Stimulated activated naive CD8-positive, alpha-beta T cell treated with anti-CD3 and anti-CD28 coated beads, Interleukin-15, amount 100 ng/mL, for 72 hours (primary cell): ENCODE data around the gene ATG9B.
"Not testable (repeated sequence)": the region's sequence is repeated elsewhere in the genome, so short reads cannot be mapped to it uniquely, and the experiment has no call there.

Experiments used
- ATAC-seq: fragments of 150-1000 bp; cut with Tn5 transposase; 2 replicates; pipeline ENCODE4 v1.10.0; 2021; ENCODE audit warnings: mild to moderate bottlenecking, moderate library complexity
- DNase-seq, 2 donors: peaks; one replicate each; pipeline ENCODE4 v3.0.0; 2021 to 2022
- H3K27ac Mint-ChIP-seq, 2 donors: one replicate each; pipeline ENCODE4 v1.8.0; 2022; ENCODE audit warnings: mild to moderate bottlenecking in 2 of 2, mixed read lengths in 2 of 2, moderate library complexity in 2 of 2
- H3K27me3 Mint-ChIP-seq: one replicate; pipeline ENCODE4 v1.8.0; 2022; ENCODE audit warnings: mixed read lengths
- H3K4me1 Mint-ChIP-seq: one replicate; pipeline ENCODE4 v1.8.0; 2022; ENCODE audit warnings: mild to moderate bottlenecking, mixed read lengths
- H3K4me3 Mint-ChIP-seq, 2 donors: one replicate each; pipeline ENCODE4 v1.8.0; 2022; ENCODE audit warnings: mild to moderate bottlenecking in 2 of 2, mixed read lengths in 2 of 2, moderate library complexity in 1 of 2
- H3K9me3 Mint-ChIP-seq, 2 donors: one replicate each; pipeline ENCODE4 v1.8.0; 2022; ENCODE audit warnings: mixed read lengths in 2 of 2

The ATG9B gene

GRCh38 chr7:151032936-151033863, 8.9 kb upstream of the ATG9B start:
- Mint-ChIP-seq H3K9me3 (no peaks in the 10 kb centered on the region), H3K4me3 (no peak overlapping the region), H3K27ac (no peak overlapping the region), H3K27me3 (no peaks in the 10 kb centered on the region), H3K4me1 (peaks cover 24% of the 10 kb centered on the region)
- no peak for ATAC-seq
- DNase-seq: no peak

GRCh38 chr7:151031011-151031410, 6.7 kb upstream of the ATG9B start:
- Mint-ChIP-seq H3K4me3 (no peak overlapping the region), H3K27me3 (no peaks in the 10 kb centered on the region), H3K4me1 (peaks cover 35% of the 10 kb centered on the region), H3K27ac (no peak overlapping the region), H3K9me3 (no peaks in the 10 kb centered on the region)
- DNase-seq (no peak), ATAC-seq (no peak)

DNA sequence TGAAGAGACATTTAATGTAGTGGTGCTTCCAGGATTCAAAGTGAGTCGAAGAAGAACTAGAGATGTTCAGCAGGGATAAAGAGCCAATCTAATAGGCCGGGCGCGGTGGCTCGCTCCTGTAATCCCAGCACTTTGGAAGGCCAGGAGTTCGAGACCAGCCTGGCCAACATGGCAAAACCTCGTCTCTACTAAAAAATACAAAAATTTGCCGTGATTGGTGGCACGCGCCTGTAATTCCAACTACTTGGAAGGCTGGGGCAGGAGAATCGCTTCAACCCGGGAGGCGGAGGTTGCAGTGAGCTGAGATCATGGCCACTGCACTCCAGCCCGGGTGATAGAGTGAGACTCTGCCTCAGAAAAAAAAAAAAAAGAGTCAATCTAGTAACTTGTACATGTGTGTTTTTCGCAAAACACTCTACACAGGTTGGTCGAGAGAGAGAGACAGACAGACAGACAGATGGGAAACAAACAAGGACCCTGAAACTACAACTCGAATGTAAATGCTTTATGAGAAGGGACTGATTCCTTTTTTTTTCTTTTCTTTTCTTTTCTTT, 4.7 kb upstream of the ATG9B start:
- Mint-ChIP-seq H3K27ac (peak overlapping the region; percentile 94 to 95), H3K27me3 (no peaks in the 10 kb centered on the region), H3K4me3 (peak overlapping the region; percentile 96 to 97), H3K9me3 (no peaks in the 10 kb centered on the region), H3K4me1 (peaks cover 35% of the 10 kb centered on the region)
- DNase-seq (no peak), ATAC-seq (no peak)

GRCh38 chr7:151028131-151028947, 4.0 kb upstream of the ATG9B start, which contains the start of gene ABCB8:
TSS of gene ABCB8 (plus strand) at chr7:151028450. CDS start at chr7:151028516, 66 bp downstream.
- Mint-ChIP-seq H3K27ac (peak within 1 kb of the TSS; percentile 94 to 97), H3K27me3 (no peaks in the 10 kb centered on the region), H3K4me3 (peak within 1 kb of the TSS; percentile 96 to 97), H3K4me1 (peaks cover 35% of the 10 kb centered on the region), H3K9me3 (no peaks in the 10 kb centered on the region)
- peak; percentile 98 to 99 for DNase-seq
- peak; percentile 95 for ATAC-seq

DNA sequence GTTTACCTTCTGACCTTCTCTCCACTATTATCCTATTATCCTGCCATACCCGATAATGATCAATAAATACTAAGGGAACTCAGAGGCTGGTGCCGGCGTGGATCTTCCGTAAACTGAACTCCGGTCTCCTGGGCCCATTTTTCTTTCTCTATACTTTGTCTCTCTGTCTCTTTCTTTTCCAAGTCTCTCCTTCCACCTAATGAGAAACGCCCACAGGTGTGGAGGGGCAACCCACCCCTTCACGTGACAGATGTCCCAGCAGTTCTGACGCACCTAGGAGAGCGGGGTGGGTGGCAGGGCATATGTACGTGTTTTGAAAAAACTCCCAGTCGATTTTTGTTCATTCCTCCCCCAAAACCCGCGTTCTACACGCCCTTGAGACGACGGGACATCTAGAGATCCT, 3.4 kb upstream of the ATG9B start:
- H3K9me3 Mint-ChIP-seq, H3K27me3 Mint-ChIP-seq, DNase-seq: not testable (repeated sequence)
- Mint-ChIP-seq H3K27ac (peak overlapping the region; percentile 93 to 97), H3K4me3 (peak overlapping the region; percentile 96 to 97), H3K4me1 (peaks cover 35% of the 10 kb centered on the region)
- ATAC-seq: peak; percentile 8

DNA sequence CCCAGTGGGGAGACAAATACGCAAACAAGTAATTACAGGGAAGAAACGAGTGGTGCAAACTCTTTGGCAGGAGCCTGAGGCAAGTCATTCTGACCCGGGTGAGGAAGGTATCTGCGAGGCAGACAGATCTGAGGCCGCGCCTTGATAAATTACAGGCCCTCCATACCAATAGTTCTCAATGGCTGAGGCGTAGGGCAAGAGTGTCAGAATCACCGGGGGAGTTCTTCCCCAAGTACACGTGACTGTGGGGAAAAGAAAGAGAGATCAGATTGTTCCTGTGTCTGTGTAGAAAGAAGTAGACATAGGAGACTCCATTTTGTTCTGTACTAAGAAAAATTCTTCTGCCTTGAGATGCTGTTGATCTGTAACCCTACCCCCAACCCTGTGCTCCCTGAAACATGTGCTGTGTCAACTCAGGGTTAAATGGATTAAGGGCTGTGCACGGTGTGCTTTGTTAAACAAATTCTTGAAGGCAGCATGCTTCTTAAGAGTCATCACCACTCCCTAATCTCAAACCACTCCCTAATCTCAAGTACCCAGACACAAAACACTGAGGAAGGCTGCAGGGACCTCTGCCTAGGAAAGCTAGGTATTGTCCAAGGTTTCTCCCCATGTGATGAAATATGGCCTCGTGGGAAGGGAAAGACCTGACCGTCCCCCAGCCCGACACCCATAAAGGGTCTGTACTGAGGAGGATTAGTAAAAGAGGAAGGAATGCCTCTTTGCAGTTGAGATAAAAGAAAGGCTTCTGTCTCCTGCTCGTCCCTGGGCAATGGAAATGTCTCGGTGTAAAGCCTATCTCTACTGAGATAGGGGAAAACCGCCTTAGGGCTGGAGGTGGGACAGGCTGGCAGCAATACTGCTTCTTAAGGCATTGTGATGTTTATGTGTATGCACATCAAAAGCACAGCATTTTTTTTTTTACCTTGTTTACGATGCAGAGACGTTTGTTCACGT, 2.8 kb upstream of the ATG9B start:
- ATAC-seq, H3K9me3 Mint-ChIP-seq, H3K27me3 Mint-ChIP-seq, DNase-seq: not testable (repeated sequence)
- H3K4me3 Mint-ChIP-seq: peak overlapping the region; percentile 96 to 97
- H3K27ac Mint-ChIP-seq: peak overlapping the region in 1 of 2 donors; percentile 93
- H3K4me1 Mint-ChIP-seq: peaks cover 33% of the 10 kb centered on the region

DNA sequence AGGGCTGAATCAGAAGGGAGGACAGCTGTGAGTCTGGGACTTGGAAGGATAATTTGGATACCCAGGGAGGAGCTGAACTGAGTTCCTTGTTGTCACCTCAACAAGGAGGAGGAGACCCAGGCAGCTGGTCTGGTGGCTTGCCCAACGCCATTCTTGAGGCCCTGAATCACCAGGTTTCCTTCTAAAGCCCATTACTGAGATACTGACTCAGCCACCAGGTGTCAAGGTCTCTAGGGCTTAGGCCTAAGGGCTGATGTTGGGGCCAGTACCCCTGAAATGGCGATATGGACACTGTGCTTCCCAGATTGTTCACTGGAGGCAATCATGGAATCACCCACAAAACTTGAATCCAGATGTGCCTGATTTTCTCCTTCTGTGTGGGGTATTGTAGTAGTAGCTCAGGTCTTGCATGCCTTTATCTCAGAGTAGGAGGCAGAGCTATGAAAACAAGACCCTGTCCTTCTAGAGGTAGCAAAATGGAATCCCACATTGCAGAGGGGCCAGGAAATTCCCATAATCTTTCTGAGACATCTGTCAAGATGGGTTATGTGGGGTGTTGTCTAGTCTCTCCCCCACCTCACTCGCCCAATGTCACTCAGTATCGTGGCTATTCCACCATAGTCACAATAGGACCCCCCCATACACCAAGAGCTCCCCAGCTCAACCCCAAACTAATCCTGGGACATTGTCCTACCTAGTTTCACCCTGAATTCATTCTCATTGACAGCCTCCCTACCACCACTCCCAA, 1.8 kb upstream of the ATG9B start:
- no peak for ATAC-seq
- Mint-ChIP-seq H3K27ac (no peak overlapping the region), H3K4me1 (peaks cover 29% of the 10 kb centered on the region), H3K27me3 (no peaks in the 10 kb centered on the region), H3K9me3 (no peaks in the 10 kb centered on the region), H3K4me3 (no peak overlapping the region)
- DNase-seq: no peak

DNA sequence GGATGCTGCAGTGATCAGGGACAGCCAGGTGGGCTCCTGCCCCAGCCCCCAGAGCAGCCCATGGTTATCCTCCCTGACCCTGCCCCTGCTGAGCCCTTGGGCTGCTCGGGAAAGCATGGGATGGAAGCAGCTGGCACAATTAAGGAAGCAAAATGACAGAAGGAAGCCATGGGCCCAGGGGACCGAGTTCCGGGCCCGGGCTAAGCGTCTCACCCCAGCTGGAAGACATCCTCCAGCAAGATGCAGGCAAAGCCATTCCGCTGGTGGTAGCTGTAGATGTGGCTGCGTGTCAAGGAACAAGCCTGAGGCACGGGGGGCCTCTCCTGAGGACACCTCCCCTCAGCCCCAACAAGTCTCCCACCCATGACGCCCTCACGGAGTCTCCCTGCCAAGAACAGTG, 1.1 kb downstream of the ATG9B start:
- Mint-ChIP-seq H3K4me3 (no peak overlapping the region), H3K9me3 (no peaks in the 10 kb centered on the region), H3K4me1 (peaks cover 27% of the 10 kb centered on the region), H3K27ac (no peak overlapping the region), H3K27me3 (peaks cover 23% of the 10 kb centered on the region)
- ATAC-seq: no peak
- no peak for DNase-seq

GRCh38 chr7:151020231-151020630, 4.1 kb downstream of the ATG9B start:
- Mint-ChIP-seq H3K9me3 (no peaks in the 10 kb centered on the region), H3K4me1 (peaks cover 45% of the 10 kb centered on the region), H3K27ac (no peak overlapping the region), H3K27me3 (peaks cover 25% of the 10 kb centered on the region), H3K4me3 (no peak overlapping the region)
- no peak for DNase-seq
- no peak for ATAC-seq

DNA sequence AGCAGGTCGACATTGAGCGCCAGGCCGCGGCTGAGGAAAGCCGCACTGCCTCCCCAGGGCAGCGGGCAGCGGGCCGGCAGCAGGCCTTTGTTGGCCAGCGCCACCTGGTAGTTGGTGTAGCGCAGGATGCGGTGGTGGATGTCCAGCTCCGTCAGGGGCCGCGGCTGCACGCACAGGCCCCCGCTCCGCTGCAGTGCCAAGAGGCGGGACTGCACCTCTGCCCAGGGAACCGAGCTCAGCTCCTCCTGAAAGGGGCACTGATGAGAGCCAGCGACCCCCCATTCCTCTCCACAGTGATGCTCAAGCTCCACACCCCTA, 5.2 kb downstream of the ATG9B start:
- DNase-seq (no peak), ATAC-seq (no peak)
- peaks cover 25% of the 10 kb centered on the region for H3K27me3 Mint-ChIP-seq
- H3K4me3 Mint-ChIP-seq: peak overlapping the region; percentile 73 to 88
- no peaks in the 10 kb centered on the region for H3K9me3 Mint-ChIP-seq
- H3K4me1 Mint-ChIP-seq: peaks cover 57% of the 10 kb centered on the region
- no peak overlapping the region for H3K27ac Mint-ChIP-seq

GRCh38 chr7:151018421-151019129, 5.7 kb downstream of the ATG9B start:
- H3K4me3 Mint-ChIP-seq: peak overlapping the region; percentile 88 to 91
- ATAC-seq (peak; percentile 50), DNase-seq (peak; percentile 50 to 51)
- H3K27me3 Mint-ChIP-seq: peaks cover 25% of the 10 kb centered on the region
- H3K4me1 Mint-ChIP-seq: peaks cover 62% of the 10 kb centered on the region
- peak overlapping the region in 1 of 2 donors; percentile 93 for H3K27ac Mint-ChIP-seq
- H3K9me3 Mint-ChIP-seq: no peaks in the 10 kb centered on the region

GRCh38 chr7:151017953-151018420, 6.3 kb downstream of the ATG9B start:
- ATAC-seq (peak; percentile 78), DNase-seq (peak; percentile 84 to 87)
- H3K9me3 Mint-ChIP-seq: no peaks in the 10 kb centered on the region
- H3K4me1 Mint-ChIP-seq: peaks cover 68% of the 10 kb centered on the region
- H3K27ac Mint-ChIP-seq: peak overlapping the region; percentile 42 to 93
- peak overlapping the region; percentile 88 to 91 for H3K4me3 Mint-ChIP-seq
- H3K27me3 Mint-ChIP-seq: peaks cover 25% of the 10 kb centered on the region

- H3K4me3 Mint-ChIP-seq: peak overlapping the region; percentile 88 to 91
- peaks cover 73% of the 10 kb centered on the region for H3K4me1 Mint-ChIP-seq
- no peak overlapping the region for H3K27ac Mint-ChIP-seq
- peaks cover 25% of the 10 kb centered on the region for H3K27me3 Mint-ChIP-seq
- no peaks in the 10 kb centered on the region for H3K9me3 Mint-ChIP-seq
- no peak for DNase-seq
- no peak for ATAC-seq
These were observed 6.8 kb downstream of the ATG9B start for GRCh38 chr7:151017370-151017952.
